ENCODE data around the gene SYT6.

The SYT6 gene

GRCh38 chr1:114134518-114134917, 19.2 kb downstream of the SYT6 start:
- H3F3A ChIP-seq (ENCODE audit: insufficient read depth) = no peaks in the 10 kb centered on the region
- no peak overlapping the region for H3K27ac ChIP-seq (ENCODE audit: low read depth, low read length)
- H3K4me2 ChIP-seq (ENCODE audit: low read depth, low read length, poor library complexity, severe bottlenecking) = no peak overlapping the region
- TF ChIP-seq EZH2phosphoT487 (conservative IDR thresholded peaks at IDR 0.05; ENCODE audit: low read length) (no peak), CTCF (IDR thresholded peaks at IDR 0.05; ENCODE audit: insufficient read depth, low read length, poor library complexity, severe bottlenecking) (no peak)
- H4K20me1 ChIP-seq (ENCODE audit: low read depth, low read length) = no peaks in the 10 kb centered on the region
- no peaks in the 10 kb centered on the region for H3K9me3 ChIP-seq (ENCODE audit: insufficient read depth, low read length)
- no peak overlapping the region for H3K9ac ChIP-seq (ENCODE audit: low read length)
- no peaks in the 10 kb centered on the region for H3K9me2 ChIP-seq (replicated peaks; ENCODE audit: insufficient read depth, low read length)
- H3K79me2 ChIP-seq (ENCODE audit: insufficient read depth, low read length) = no peaks in the 10 kb centered on the region
- no peak overlapping the region for H2AFZ ChIP-seq (ENCODE audit: low read depth, low read length, severe bottlenecking)
- H3K27me3 ChIP-seq (ENCODE audit: low read length) = no peaks in the 10 kb centered on the region
- H3K36me3 ChIP-seq (ENCODE audit: low read length) = no peaks in the 10 kb centered on the region
- H3K4me3 ChIP-seq (ENCODE audit: insufficient read depth, low read length, poor library complexity, severe bottlenecking) = no peak overlapping the region

GRCh38 chr1:114133129-114133528, 20.5 kb downstream of the SYT6 start:
- Histone ChIP-seq H3K9ac (ENCODE audit: low read length) (no peak overlapping the region), H3K4me3 (ENCODE audit: insufficient read depth, low read length, poor library complexity, severe bottlenecking) (no peak overlapping the region), H3K9me3 (ENCODE audit: insufficient read depth, low read length) (no peaks in the 10 kb centered on the region), H3K79me2 (ENCODE audit: insufficient read depth, low read length) (no peaks in the 10 kb centered on the region), H3K9me2 (replicated peaks; ENCODE audit: insufficient read depth, low read length) (no peaks in the 10 kb centered on the region), H3K27ac (ENCODE audit: low read depth, low read length) (no peak overlapping the region), H3K4me2 (ENCODE audit: low read depth, low read length, poor library complexity, severe bottlenecking) (no peak overlapping the region), H3K27me3 (ENCODE audit: low read length) (no peaks in the 10 kb centered on the region), H3K36me3 (ENCODE audit: low read length) (no peaks in the 10 kb centered on the region), H3F3A (ENCODE audit: insufficient read depth) (no peaks in the 10 kb centered on the region), H2AFZ (ENCODE audit: low read depth, low read length, severe bottlenecking) (no peak overlapping the region), H4K20me1 (ENCODE audit: low read depth, low read length) (no peaks in the 10 kb centered on the region)
- TF ChIP-seq CTCF (IDR thresholded peaks at IDR 0.05; ENCODE audit: insufficient read depth, low read length, poor library complexity, severe bottlenecking) (no peak), EZH2phosphoT487 (conservative IDR thresholded peaks at IDR 0.05; ENCODE audit: low read length) (no peak)

GRCh38 chr1:114131526-114132220, 22.0 kb downstream of the SYT6 start:
- TF ChIP-seq EZH2phosphoT487 (conservative IDR thresholded peaks at IDR 0.05; ENCODE audit: low read length) (no peak), CTCF (IDR thresholded peaks at IDR 0.05; ENCODE audit: insufficient read depth, low read length, poor library complexity, severe bottlenecking) (no peak)
- Histone ChIP-seq H3K9ac (ENCODE audit: low read length) (no peak overlapping the region), H3F3A (ENCODE audit: insufficient read depth) (no peaks in the 10 kb centered on the region), H3K4me2 (ENCODE audit: low read depth, low read length, poor library complexity, severe bottlenecking) (no peak overlapping the region), H3K9me2 (replicated peaks; ENCODE audit: insufficient read depth, low read length) (no peaks in the 10 kb centered on the region), H3K27ac (ENCODE audit: low read depth, low read length) (no peak overlapping the region), H3K4me3 (ENCODE audit: insufficient read depth, low read length, poor library complexity, severe bottlenecking) (no peak overlapping the region), H3K36me3 (ENCODE audit: low read length) (no peaks in the 10 kb centered on the region), H3K27me3 (ENCODE audit: low read length) (no peaks in the 10 kb centered on the region), H3K9me3 (ENCODE audit: insufficient read depth, low read length) (no peaks in the 10 kb centered on the region), H4K20me1 (ENCODE audit: low read depth, low read length) (no peaks in the 10 kb centered on the region), H2AFZ (ENCODE audit: low read depth, low read length, severe bottlenecking) (no peak overlapping the region), H3K79me2 (ENCODE audit: insufficient read depth, low read length) (no peaks in the 10 kb centered on the region)

Measured in SU-DHL-6 (cell line).